KMS-11 (cell line): ENCODE data around the gene TFEB.

Source experiments
- H2AFZ ChIP-seq: fragments of 200-600 bp; sonication (generic); 2 replicates; pipeline ENCODE4 v1.6.1; 2016; ENCODE audit warnings: antibody characterized with exemption, mixed run types, low read depth
- H3K27ac ChIP-seq: fragments of 200-600 bp; sonication (generic); 2 replicates; pipeline ENCODE4 v1.6.1; 2016; ENCODE audit warnings: mild to moderate bottlenecking, mixed run types
- H3K27me3 ChIP-seq: fragments of 200-600 bp; sonication (generic); 2 replicates; pipeline ENCODE4 v1.6.1; 2017; ENCODE audit warnings: mild to moderate bottlenecking, low read depth, mixed run types, moderate library complexity; ENCODE audit not compliant: insufficient read depth
- H3K36me3 ChIP-seq: fragments of 200-600 bp; sonication (generic); 2 replicates; pipeline ENCODE4 v1.6.1; 2017; ENCODE audit warnings: mild to moderate bottlenecking, mixed run types; ENCODE audit not compliant: insufficient read depth
- H3K4me1 ChIP-seq: fragments of 200-600 bp; sonication (generic); 2 replicates; pipeline ENCODE4 v1.6.1; 2016; ENCODE audit warnings: mild to moderate bottlenecking, low read depth, mixed run types; ENCODE audit not compliant: poor library complexity, severe bottlenecking
- H3K4me2 ChIP-seq: fragments of 200-600 bp; sonication (generic); 2 replicates; pipeline ENCODE4 v1.7.0; 2016; ENCODE audit warnings: mild to moderate bottlenecking, mixed run types
- H3K4me3 ChIP-seq: fragments of 200-600 bp; sonication (generic); IDR thresholded peaks from 2 replicates; pipeline ENCODE4 v1.6.1; 2017; ENCODE audit warnings: low read depth, low read length, mixed read lengths; ENCODE audit not compliant: insufficient read depth
- H3K79me2 ChIP-seq: fragments of 200-600 bp; sonication (generic); 2 replicates; pipeline ENCODE4 v1.6.1; 2016; ENCODE audit warnings: low read depth, mixed run types; ENCODE audit not compliant: insufficient read depth
- H3K9ac ChIP-seq: fragments of 200-600 bp; sonication (generic); 2 replicates; pipeline ENCODE4 v1.6.1; 2016; ENCODE audit warnings: mild to moderate bottlenecking, mixed run types
- H4K20me1 ChIP-seq: fragments of 200-600 bp; sonication (generic); 2 replicates; pipeline ENCODE4 v1.6.1; 2016; ENCODE audit warnings: mild to moderate bottlenecking, mixed run types; ENCODE audit not compliant: insufficient read depth
- CTCF ChIP-seq: fragments of 200-600 bp; sonication (generic); conservative IDR thresholded peaks from 2 replicates; pipeline ENCODE4 v1.6.1; 2017; ENCODE audit warnings: low read depth, mild to moderate bottlenecking, antibody characterized with exemption, low read length, moderate library complexity, mixed read lengths

TFEB gene

GRCh38 chr6:41700463-41701347 lies 34.7 kb downstream of the TFEB start:
- Histone ChIP-seq H3K4me3 (no peak overlapping the region), H3K36me3 (no peaks in the 10 kb centered on the region), H3K27me3 (no peaks in the 10 kb centered on the region), H4K20me1 (no peaks in the 10 kb centered on the region), H3K4me1 (peaks cover 35% of the 10 kb centered on the region), H3K9ac (no peak overlapping the region), H3K27ac (no peak overlapping the region), H3K79me2 (0 out of 2 replicates have a peak, but pooled peaks cover 7% of the 10 kb centered on the region), H2AFZ (no peak overlapping the region), H3K4me2 (no peak overlapping the region)
- TF ChIP-seq CTCF, result no peak

GRCh38 chr6:41699063-41699462 lies 36.3 kb downstream of the TFEB start:
- no peaks in the 10 kb centered on the region for H3K27me3 ChIP-seq
- H3K9ac ChIP-seq, result no peak overlapping the region
- no peak for TF ChIP-seq CTCF
- no peak overlapping the region for H3K4me3 ChIP-seq
- no peaks in the 10 kb centered on the region for H3K36me3 ChIP-seq
- no peak overlapping the region for H2AFZ ChIP-seq
- H4K20me1 ChIP-seq, result no peaks in the 10 kb centered on the region
- no peaks in the 10 kb centered on the region for H3K79me2 ChIP-seq
- H3K27ac ChIP-seq, result no peak overlapping the region
- H3K4me1 ChIP-seq, result peaks cover 19% of the 10 kb centered on the region
- H3K4me2 ChIP-seq, result no peak overlapping the region

DNA sequence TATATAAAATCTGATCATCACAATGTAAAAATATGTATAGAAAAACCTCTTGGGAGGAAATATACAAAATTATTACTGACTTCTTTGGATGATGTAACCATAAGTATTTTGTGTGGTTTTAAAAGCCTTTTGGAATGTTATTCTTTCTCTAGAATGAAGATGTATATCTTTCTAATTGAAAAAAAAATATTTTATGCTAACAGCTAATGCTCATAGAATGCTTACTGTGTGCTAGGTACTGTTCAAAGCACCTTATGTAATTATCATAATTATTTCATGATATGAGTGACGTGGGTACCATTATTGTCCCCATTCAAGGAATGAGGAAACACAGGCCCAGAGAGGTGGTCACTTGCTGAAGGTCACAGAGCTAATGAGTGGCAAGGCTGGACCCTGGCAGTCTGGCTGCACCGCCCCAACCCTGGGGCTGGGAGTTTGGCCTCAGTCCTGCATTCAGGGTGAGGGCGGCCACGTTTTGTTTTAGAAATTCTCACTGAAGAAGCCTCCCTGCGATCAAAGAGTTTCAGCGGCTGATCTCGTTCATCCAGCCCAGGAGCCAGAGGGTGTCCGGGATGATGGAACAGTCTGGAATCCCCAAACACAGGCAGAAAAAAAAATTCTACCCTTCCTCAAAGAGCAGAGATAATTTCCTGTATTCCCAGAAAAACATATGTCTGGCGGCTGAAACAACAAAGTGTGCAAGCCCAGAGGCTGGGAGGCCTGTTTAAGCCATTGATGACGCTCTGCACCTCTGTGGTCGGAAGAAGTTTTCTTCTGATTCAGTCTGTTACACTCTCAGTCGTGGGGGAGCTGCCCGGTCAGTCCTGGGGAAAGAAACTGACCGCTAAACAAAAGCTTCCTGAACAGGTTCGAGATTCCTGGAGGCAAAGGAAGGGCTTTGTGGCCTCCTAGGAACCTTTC lies 37.3 kb downstream of the TFEB start:
- no peak for TF ChIP-seq CTCF
- no peak overlapping the region for H3K9ac ChIP-seq
- no peaks in the 10 kb centered on the region for H3K79me2 ChIP-seq
- H4K20me1 ChIP-seq, result no peaks in the 10 kb centered on the region
- no peak overlapping the region for H2AFZ ChIP-seq
- H3K36me3 ChIP-seq, result no peaks in the 10 kb centered on the region
- no peak overlapping the region for H3K4me2 ChIP-seq
- H3K27me3 ChIP-seq, result no peaks in the 10 kb centered on the region
- no peak overlapping the region for H3K27ac ChIP-seq
- no peak overlapping the region for H3K4me3 ChIP-seq
- H3K4me1 ChIP-seq, result peaks cover 18% of the 10 kb centered on the region

GRCh38 chr6:41696788-41697187 lies 38.6 kb downstream of the TFEB start:
- H3K4me2 ChIP-seq, result 0 out of 2 replicates have a peak overlapping the region, but pooled peaks have one; percentile 13
- no peaks in the 10 kb centered on the region for H3K27me3 ChIP-seq
- no peak overlapping the region for H2AFZ ChIP-seq
- H3K4me1 ChIP-seq, result peaks cover 18% of the 10 kb centered on the region
- H4K20me1 ChIP-seq, result no peaks in the 10 kb centered on the region
- H3K9ac ChIP-seq, result no peak overlapping the region
- H3K36me3 ChIP-seq, result no peaks in the 10 kb centered on the region
- no peak for TF ChIP-seq CTCF
- no peaks in the 10 kb centered on the region for H3K79me2 ChIP-seq
- no peak overlapping the region for H3K4me3 ChIP-seq
- H3K27ac ChIP-seq, result no peak overlapping the region
